Nephron (organoid): ENCODE measurements around the gene BCAS1.

Source experiments
- H3K27ac Mint-ChIP-seq, 3 experiments: 2 replicates each; pipeline ENCODE4 v1.8.0; 2020; ENCODE audit warnings: mixed read lengths in 3 of 3, mild to moderate bottlenecking in 2 of 3, moderate library complexity in 1 of 3
- H3K27me3 Mint-ChIP-seq: 2 replicates; pipeline ENCODE4 v1.8.0; 2021; ENCODE audit warnings: low read depth, mild to moderate bottlenecking, moderate library complexity, mixed read lengths
- H3K36me3 Mint-ChIP-seq: 2 replicates; pipeline ENCODE4 v1.8.0; 2020; ENCODE audit warnings: low read depth, mixed read lengths
- H3K4me1 Mint-ChIP-seq: 2 replicates; pipeline ENCODE4 v1.8.0; 2020; ENCODE audit warnings: mixed read lengths
- H3K4me3 Mint-ChIP-seq, 3 experiments: 2 replicates each; pipeline ENCODE4 v1.8.0; 2020; ENCODE audit warnings: mild to moderate bottlenecking in 3 of 3, mixed read lengths in 3 of 3, moderate library complexity in 2 of 3
- H3K9me3 Mint-ChIP-seq: 2 replicates; pipeline ENCODE4 v1.8.0; 2020; ENCODE audit warnings: mixed read lengths
- CTCF ChIP-seq, 3 experiments: fragments of 200-600 bp; sonication (generic); IDR thresholded peaks; one replicate each; pipeline ENCODE4 v1.5.0; 2021; ENCODE audit warnings: antibody characterized with exemption in 3 of 3; ENCODE audit not compliant: unreplicated experiment in 3 of 3

BCAS1 gene

GRCh38 chr20:54025251-54025771 is 45.1 kb downstream of the BCAS1 start:
- Mint-ChIP-seq H3K36me3 (no peaks in the 10 kb centered on the region), H3K27ac (peak overlapping the region; percentile 68 to 80 (median 75)), H3K9me3 (no peaks in the 10 kb centered on the region), H3K27me3 (no peaks in the 10 kb centered on the region), H3K4me1 (peaks cover 42% of the 10 kb centered on the region), H3K4me3 (no peak overlapping the region)
- TF ChIP-seq CTCF (IDR thresholded peaks at IDR 0.05; ENCODE audit: unreplicated experiment in 3 of 3): no peak

DNA sequence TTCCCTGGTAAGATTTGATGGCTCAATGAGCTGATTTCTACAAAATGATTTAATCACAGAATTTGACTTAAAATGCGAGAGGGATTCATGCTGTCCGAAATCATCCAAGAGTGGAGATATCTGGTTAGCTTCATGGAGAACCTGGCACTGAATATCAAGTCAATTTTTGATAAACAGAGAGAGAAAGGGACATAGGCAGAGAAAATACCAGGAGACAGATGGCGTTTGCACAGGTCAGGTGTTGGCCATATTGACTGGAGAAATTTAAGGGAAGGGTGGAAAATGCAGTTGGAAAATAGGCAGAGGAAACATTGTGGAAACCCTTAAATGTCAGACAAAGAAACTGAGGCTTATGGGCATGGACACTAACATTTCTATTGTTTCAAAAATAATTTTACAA is 47.0 kb downstream of the BCAS1 start:
- no peaks in the 10 kb centered on the region for H3K9me3 Mint-ChIP-seq
- H3K4me1 Mint-ChIP-seq: peaks cover 42% of the 10 kb centered on the region
- no peaks in the 10 kb centered on the region for H3K27me3 Mint-ChIP-seq
- no peak overlapping the region for H3K4me3 Mint-ChIP-seq
- H3K27ac Mint-ChIP-seq: no peak overlapping the region
- no peak for TF ChIP-seq CTCF (IDR thresholded peaks at IDR 0.05; ENCODE audit: unreplicated experiment in 3 of 3)
- no peaks in the 10 kb centered on the region for H3K36me3 Mint-ChIP-seq

DNA sequence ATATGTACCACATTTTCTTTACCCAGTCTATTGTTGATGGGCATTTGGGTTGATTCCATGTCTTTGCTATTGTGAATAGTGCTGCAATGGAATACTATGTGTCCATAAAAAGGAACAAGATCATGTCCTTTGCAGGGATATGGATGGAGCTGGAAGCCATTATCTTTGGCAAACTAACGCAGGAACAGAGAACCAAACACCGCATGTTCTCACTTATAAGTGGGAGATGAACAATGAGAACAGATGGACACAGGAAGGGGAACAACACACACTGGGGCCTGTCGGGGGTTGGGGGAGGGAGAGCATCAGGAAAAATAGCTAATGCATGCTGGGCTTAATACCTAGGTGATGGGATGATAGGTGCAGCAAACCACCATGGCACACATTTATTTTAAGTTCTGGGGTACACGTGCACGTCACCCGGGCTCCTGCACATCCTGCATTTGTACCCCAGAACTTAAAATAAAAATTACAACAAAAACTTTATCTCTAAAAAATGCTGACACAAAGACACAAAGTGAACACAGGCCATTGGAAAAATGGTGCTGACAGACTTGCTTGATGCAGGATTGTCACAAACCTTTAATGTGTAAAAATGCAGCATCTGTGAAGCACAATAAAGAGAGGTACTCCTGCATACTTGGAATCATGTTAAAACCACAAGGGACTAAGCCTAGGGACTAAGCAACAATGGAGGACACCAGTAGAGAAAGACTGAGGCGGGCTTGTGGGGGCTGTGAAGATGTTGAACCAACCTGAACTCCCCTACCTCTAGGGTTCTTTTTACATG is 48.8 kb downstream of the BCAS1 start:
- Mint-ChIP-seq H3K36me3 (no peaks in the 10 kb centered on the region), H3K4me3 (no peak overlapping the region)

GRCh38 chr20:54020868-54021267 is 49.5 kb downstream of the BCAS1 start:
- Mint-ChIP-seq H3K27ac (no peak overlapping the region), H3K4me1 (peaks cover 21% of the 10 kb centered on the region), H3K36me3 (no peaks in the 10 kb centered on the region), H3K4me3 (no peak overlapping the region), H3K9me3 (no peaks in the 10 kb centered on the region), H3K27me3 (no peaks in the 10 kb centered on the region)
- no peak for TF ChIP-seq CTCF (IDR thresholded peaks at IDR 0.05; ENCODE audit: unreplicated experiment in 3 of 3)

More for the DNA sequence above, 48.8 kb downstream of the BCAS1 start:
- Mint-ChIP-seq H3K27me3 (no peaks in the 10 kb centered on the region), H3K9me3 (no peaks in the 10 kb centered on the region), H3K27ac (no peak overlapping the region), H3K4me1 (peaks cover 27% of the 10 kb centered on the region)
- no peak for TF ChIP-seq CTCF (IDR thresholded peaks at IDR 0.05; ENCODE audit: unreplicated experiment in 3 of 3)

- Mint-ChIP-seq H3K9me3 (no peaks in the 10 kb centered on the region), H3K27ac (no peak overlapping the region), H3K36me3 (no peaks in the 10 kb centered on the region), H3K27me3 (no peaks in the 10 kb centered on the region), H3K4me1 (peaks cover 21% of the 10 kb centered on the region), H3K4me3 (no peak overlapping the region)
- TF ChIP-seq CTCF (IDR thresholded peaks at IDR 0.05; ENCODE audit: unreplicated experiment in 3 of 3): no peak
These were observed 50.0 kb downstream of the BCAS1 start for GRCh38 chr20:54020348-54020747.

- H3K4me1 Mint-ChIP-seq: peaks cover 18% of the 10 kb centered on the region
- H3K4me3 Mint-ChIP-seq: no peak overlapping the region
- TF ChIP-seq CTCF (IDR thresholded peaks at IDR 0.05; ENCODE audit: unreplicated experiment in 3 of 3): no peak
- no peaks in the 10 kb centered on the region for H3K9me3 Mint-ChIP-seq
- H3K27ac Mint-ChIP-seq: no peak overlapping the region
- H3K27me3 Mint-ChIP-seq: no peaks in the 10 kb centered on the region
- H3K36me3 Mint-ChIP-seq: no peaks in the 10 kb centered on the region
These were observed 50.8 kb downstream of the BCAS1 start for GRCh38 chr20:54019585-54019984.
